SK-N-SH (cell line): ENCODE data around the gene SP7. TPM values are rescaled to one million over a fixed set of nuclear protein-coding genes. Genes with fewer than 3 reads are reported as not detected.

ENCODE experiments used
- CTCF ChIA-PET: fragments of 300-600, 350-600 bp; formaldehyde crosslinking; extraction: SDS; loops from one replicate; lab custom pipeline; 2021; lab: Yijun Ruan, JAX
- POLR2A ChIA-PET: fragments of 350-600 bp; sonication (Branson Sonifier 250); formaldehyde crosslinking; extraction: SDS; loops from one replicate; lab custom pipeline; 2020; ENCODE audit warnings: antibody characterized with exemption, inconsistent platforms; lab: Yijun Ruan, JAX
- DNase-seq: peaks from one replicate; pipeline ENCODE4 v3.0.0; 2012
- H2AFZ ChIP-seq: fragments of 200-600 bp; sonication (generic); 2 replicates; pipeline ENCODE4 v1.8.1; 2016; ENCODE audit warnings: antibody characterized with exemption, mild to moderate bottlenecking, low read depth
- H3F3A ChIP-seq: fragments of 200-600 bp; sonication (generic); replicated peaks from 2 replicates; pipeline ENCODE3; 2016; ENCODE audit warnings: antibody characterized with exemption, mild to moderate bottlenecking; ENCODE audit not compliant: insufficient read depth
- H3K27ac ChIP-seq, 2 experiments: fragments of 200-500 bp in 1 of 2; fragments of 200-600 bp in 1 of 2; sonication (Bioruptor generic) in 1 of 2; sonication (generic), shearing (Covaris generic) in 1 of 2; 2 replicates each; pipeline versions ENCODE4 v1.5.1 to v1.6.1; 2014 to 2016; ENCODE audit warnings: low read depth in 2 of 2, inconsistent platforms in 1 of 2, low read length in 1 of 2, mild to moderate bottlenecking in 1 of 2, mixed read lengths in 1 of 2
- H3K27me3 ChIP-seq: fragments of 200-600 bp; sonication (generic), shearing (Covaris generic); 2 replicates; pipeline ENCODE4 v1.6.1; 2016; ENCODE audit warnings: mixed run types; ENCODE audit not compliant: insufficient read depth
- H3K36me3 ChIP-seq, 2 experiments: fragments of 200-500 bp in 1 of 2; fragments of 200-600 bp in 1 of 2; sonication (Bioruptor generic) in 1 of 2; sonication (generic) in 1 of 2; replicated peaks in 1 of 2; 2 replicates each; pipeline versions ENCODE3 to v1.5.1; 2014 to 2016; ENCODE audit warnings: low read length in 1 of 2, mild to moderate bottlenecking in 1 of 2; ENCODE audit not compliant: insufficient read depth in 2 of 2, control insufficient read depth in 1 of 2
- H3K4me1 ChIP-seq, 2 experiments: fragments of 200-500 bp in 1 of 2; fragments of 200-600 bp in 1 of 2; sonication (Bioruptor generic) in 1 of 2; sonication (generic), shearing (Covaris generic) in 1 of 2; 2 replicates each; pipeline versions ENCODE4 v1.5.1 to v1.6.1; 2014 to 2016; ENCODE audit warnings: low read depth in 1 of 2, low read length in 1 of 2, mixed run types in 1 of 2; ENCODE audit not compliant: insufficient read depth in 2 of 2, control insufficient read depth in 1 of 2
- H3K4me2 ChIP-seq: fragments of 200-600 bp; sonication (generic), shearing (Covaris generic); 2 replicates; pipeline ENCODE4 v1.6.1; 2017; ENCODE audit warnings: mixed run types
- H3K4me3 ChIP-seq, 2 experiments: fragments of 200-500 bp in 1 of 2; fragments of 200-600 bp in 1 of 2; sonication (Bioruptor generic) in 1 of 2; sonication (generic), shearing (Covaris generic) in 1 of 2; 2 replicates each; pipeline versions ENCODE4 v1.5.1 to v1.8.1; 2014 to 2016; ENCODE audit warnings: low read depth in 2 of 2, inconsistent platforms in 1 of 2, low read length in 1 of 2, mild to moderate bottlenecking in 1 of 2, mixed read lengths in 1 of 2, moderate library complexity in 1 of 2
- H3K79me2 ChIP-seq: fragments of 200-600 bp; sonication (generic); 2 replicates; pipeline ENCODE4 v1.8.1; 2017; ENCODE audit warnings: mild to moderate bottlenecking; ENCODE audit not compliant: insufficient read depth
- H3K9ac ChIP-seq: fragments of 200-600 bp; sonication (generic); 2 replicates; pipeline ENCODE4 v1.6.1; 2017; ENCODE audit warnings: mixed run types
- H3K9me2 ChIP-seq: fragments of 200-600 bp; sonication (generic); 2 replicates; pipeline ENCODE4 v1.6.1; 2017; ENCODE audit warnings: mixed run types
- H3K9me3 ChIP-seq: fragments of 200-600 bp; sonication (generic); 2 replicates; pipeline ENCODE4 v1.6.1; 2017; ENCODE audit warnings: mixed run types, mild to moderate bottlenecking, moderate library complexity
- H4K20me1 ChIP-seq: fragments of 200-600 bp; sonication (generic); 2 replicates; pipeline ENCODE4 v1.6.1; 2017; ENCODE audit warnings: mild to moderate bottlenecking, mixed run types; ENCODE audit not compliant: insufficient read depth
- CHD2 ChIP-seq: fragments of 150-350 bp; IDR thresholded peaks from 2 replicates; pipeline ENCODE4 v1.6.1; 2018; ENCODE audit warnings: low read length; ENCODE audit not compliant: partially characterized antibody
- ELF1 ChIP-seq: IDR thresholded peaks from 2 replicates; pipeline ENCODE4 v1.4.0; 2012
- EZH2phosphoT487 ChIP-seq: fragments of 200-600 bp; sonication (generic); IDR thresholded peaks from 2 replicates; pipeline ENCODE4 v1.6.1; 2017; ENCODE audit warnings: low read depth, mixed run types, mild to moderate bottlenecking, antibody characterized with exemption, moderate library complexity, borderline replicate concordance
- FOSL2 ChIP-seq: IDR thresholded peaks from 2 replicates; pipeline ENCODE4 v1.4.0; 2012; ENCODE audit warnings: low read depth, mild to moderate bottlenecking, moderate library complexity, borderline replicate concordance
- FOXJ3 ChIP-seq: sonication (generic); formaldehyde crosslinking; IDR thresholded peaks from 2 replicates; pipeline ENCODE4 v1.5.1; 2020; ENCODE audit warnings: mild to moderate bottlenecking, missing genetic modification reagents
- GATA2 ChIP-seq: sonication (generic); formaldehyde crosslinking; IDR thresholded peaks from 2 replicates; pipeline ENCODE4 v1.5.0; 2020; ENCODE audit warnings: mild to moderate bottlenecking, missing genetic modification reagents
- MAX ChIP-seq: IDR thresholded peaks from 2 replicates; pipeline ENCODE4 v1.4.0; 2012; ENCODE audit warnings: low read depth
- MXI1 ChIP-seq: IDR thresholded peaks from 2 replicates; pipeline ENCODE4 v1.6.1; 2012; ENCODE audit warnings: mild to moderate bottlenecking, low read depth, low read length, improper control_type of control experiment
- RAD21 ChIP-seq: IDR thresholded peaks from 2 replicates; pipeline ENCODE4 v1.6.1; 2012; ENCODE audit warnings: mild to moderate bottlenecking, low read length
- RFX5 ChIP-seq: IDR thresholded peaks from 2 replicates; pipeline ENCODE4 v1.6.1; 2012; ENCODE audit warnings: mild to moderate bottlenecking, improper control_type of control experiment, low read length
- TCF12 ChIP-seq: IDR thresholded peaks from 2 replicates; pipeline ENCODE4 v1.4.0; 2012
- ZBTB33 ChIP-seq: IDR thresholded peaks from 2 replicates; pipeline ENCODE4 v1.4.0; 2012; ENCODE audit warnings: low read depth, borderline replicate concordance
- WGBS: methylation state at CpG from one replicate; pipeline ENCODE4 v1.1.6; 2017; ENCODE audit warnings: low lambda C conversion rate; 5-methylcytosine and 5-hydroxymethylcytosine counted together
- polyA plus RNA-seq, 3 experiments: library from polyadenylated mRNA; depleted of rRNA; stranded (reverse); fragments of >200 nt; gene quantifications; 2 replicates each; pipeline ENCODE4 v1.2.3, GENCODE V29; 2012
- TF ChIP-seq, protein P1 (sequence below): IDR thresholded peaks from 2 replicates; pipeline ENCODE4 v1.6.1; 2012; ENCODE audit warnings: mild to moderate bottlenecking, low read depth, low read length, moderate library complexity

SP7 gene
- polyA plus RNA-seq, 1 of the 3 experiments (the other 2 are of a cell fraction): not detected

DNA sequence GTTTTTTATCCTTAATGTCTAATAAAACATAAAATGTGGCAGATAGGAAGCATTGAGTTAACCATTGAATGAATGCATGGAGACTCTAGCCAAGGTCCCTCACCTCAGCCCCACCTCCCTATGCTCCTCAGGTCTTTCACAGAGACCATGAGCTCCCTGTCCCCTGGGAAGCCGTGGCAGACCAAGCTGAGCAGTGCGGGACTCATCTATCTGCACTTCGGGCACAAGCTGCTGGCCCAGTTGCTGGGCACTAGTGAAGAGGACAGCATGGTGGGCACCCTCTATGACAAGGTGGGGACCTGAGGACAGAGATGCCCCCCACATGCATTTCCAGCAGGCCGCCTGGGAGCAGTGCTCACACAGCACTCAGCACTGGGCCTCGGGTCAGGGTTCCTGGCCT, 33.3 kb downstream of the SP7 start:
- Histone ChIP-seq H3K36me3 (peaks cover 32 to 46% of the 10 kb centered on the region in 2 experiments), H3K9ac (no peak overlapping the region), H3K9me3 (no peaks in the 10 kb centered on the region), H3K27ac (no peak overlapping the region), H3K9me2 (no peaks in the 10 kb centered on the region), H2AFZ (no peak overlapping the region), H3K27me3 (no peaks in the 10 kb centered on the region), H4K20me1 (no peaks in the 10 kb centered on the region), H3K4me3 (no peak overlapping the region), H3F3A (peaks cover 12% of the 10 kb centered on the region), H3K4me1 (peaks cover 11 to 22% of the 10 kb centered on the region in 2 experiments), H3K79me2 (peaks cover 58% of the 10 kb centered on the region), H3K4me2 (0 out of 2 replicates have a peak overlapping the region, but pooled peaks have one; percentile 80)
- no peak for DNase-seq
- CTCF ChIA-PET: interaction anchor here (1.3 to 5.8 kb wide), 5 partner anchors 18 to 90 kb away, joined by 3 to 39 read pairs (median 5); partner anchors contain the start of genes AAAS and ESPL1
- POLR2A ChIA-PET: interaction anchor here (1.5 kb wide), 1 partner anchor 18 kb away, joined by 4 read pairs; the partner anchor contains the start of gene AAAS
- TF ChIP-seq EZH2phosphoT487: no peak
- no peak for TF ChIP-seq FOSL2
- no peak for TF ChIP-seq MXI1
- no peak for TF ChIP-seq RFX5
- no peak for TF ChIP-seq FOXJ3 (CRISPR knock-in tag)
- no peak for TF ChIP-seq ELF1
- TF ChIP-seq GATA2 (CRISPR knock-in tag): no peak
- TF ChIP-seq ZBTB33: no peak
- 90% methylated on average over 5 of the region's 5 CpGs for WGBS

- peak overlapping the region; percentile 56; the same call in 1 of the 2 replicates for H2AFZ ChIP-seq
- H3K4me2 ChIP-seq: peak overlapping the region; percentile 80
- peaks cover 21% of the 10 kb centered on the region for H3F3A ChIP-seq
- DNase-seq: peak; percentile 41
- no peaks in the 10 kb centered on the region for H3K27me3 ChIP-seq
- WGBS: 2% methylated on average over 12 of the region's 12 CpGs
- peaks cover 11 to 22% of the 10 kb centered on the region in 2 experiments for H3K4me1 ChIP-seq
- CTCF ChIA-PET: interaction anchor here (1.1 to 19.2 kb wide), 6 partner anchors 21 to 192 kb away, joined by 3 to 363 read pairs (median 16); partner anchors contain the start of gene AAAS
- H3K36me3 ChIP-seq: peaks cover 23 to 33% of the 10 kb centered on the region in 2 experiments
- H3K4me3 ChIP-seq: peak overlapping the region; percentile 77
- peak overlapping the region; percentile 77 for H3K9ac ChIP-seq
- POLR2A ChIA-PET: interaction anchor here (0.7 to 2.8 kb wide), 4 partner anchors 8 to 120 kb away, joined by 3 to 19 read pairs (median 8); partner anchors contain the start of genes AAAS, CSAD and ZNF740
- H3K9me3 ChIP-seq: no peaks in the 10 kb centered on the region
- H3K9me2 ChIP-seq: no peaks in the 10 kb centered on the region
- H4K20me1 ChIP-seq: no peaks in the 10 kb centered on the region
- H3K79me2 ChIP-seq: peaks cover 82% of the 10 kb centered on the region
- peak overlapping the region; percentile 85 to 88 for H3K27ac ChIP-seq
- TF ChIP-seq MXI1 (no peak), RAD21 (no peak), RFX5 (no peak), TCF12 (no peak), CHD2 (no peak), MAX (no peak)
- TF ChIP-seq, protein P1, sequence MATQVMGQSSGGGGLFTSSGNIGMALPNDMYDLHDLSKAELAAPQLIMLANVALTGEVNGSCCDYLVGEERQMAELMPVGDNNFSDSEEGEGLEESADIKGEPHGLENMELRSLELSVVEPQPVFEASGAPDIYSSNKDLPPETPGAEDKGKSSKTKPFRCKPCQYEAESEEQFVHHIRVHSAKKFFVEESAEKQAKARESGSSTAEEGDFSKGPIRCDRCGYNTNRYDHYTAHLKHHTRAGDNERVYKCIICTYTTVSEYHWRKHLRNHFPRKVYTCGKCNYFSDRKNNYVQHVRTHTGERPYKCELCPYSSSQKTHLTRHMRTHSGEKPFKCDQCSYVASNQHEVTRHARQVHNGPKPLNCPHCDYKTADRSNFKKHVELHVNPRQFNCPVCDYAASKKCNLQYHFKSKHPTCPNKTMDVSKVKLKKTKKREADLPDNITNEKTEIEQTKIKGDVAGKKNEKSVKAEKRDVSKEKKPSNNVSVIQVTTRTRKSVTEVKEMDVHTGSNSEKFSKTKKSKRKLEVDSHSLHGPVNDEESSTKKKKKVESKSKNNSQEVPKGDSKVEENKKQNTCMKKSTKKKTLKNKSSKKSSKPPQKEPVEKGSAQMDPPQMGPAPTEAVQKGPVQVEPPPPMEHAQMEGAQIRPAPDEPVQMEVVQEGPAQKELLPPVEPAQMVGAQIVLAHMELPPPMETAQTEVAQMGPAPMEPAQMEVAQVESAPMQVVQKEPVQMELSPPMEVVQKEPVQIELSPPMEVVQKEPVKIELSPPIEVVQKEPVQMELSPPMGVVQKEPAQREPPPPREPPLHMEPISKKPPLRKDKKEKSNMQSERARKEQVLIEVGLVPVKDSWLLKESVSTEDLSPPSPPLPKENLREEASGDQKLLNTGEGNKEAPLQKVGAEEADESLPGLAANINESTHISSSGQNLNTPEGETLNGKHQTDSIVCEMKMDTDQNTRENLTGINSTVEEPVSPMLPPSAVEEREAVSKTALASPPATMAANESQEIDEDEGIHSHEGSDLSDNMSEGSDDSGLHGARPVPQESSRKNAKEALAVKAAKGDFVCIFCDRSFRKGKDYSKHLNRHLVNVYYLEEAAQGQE: no peak
- TF ChIP-seq, all 33 proteins: peak for 0
Observed at GRCh38 chr12:53300187-53300586, 36.0 kb downstream of the SP7 start.
